ENCODE measurements around the gene MGARP.
A peak's percentile ranks its signal among the peaks of the same experiment; 100 is the strongest.
"Not testable (repeated sequence)": the region's sequence is repeated elsewhere in the genome, so short reads cannot be mapped to it uniquely, and the experiment has no call there.

Gene MGARP

DNA sequence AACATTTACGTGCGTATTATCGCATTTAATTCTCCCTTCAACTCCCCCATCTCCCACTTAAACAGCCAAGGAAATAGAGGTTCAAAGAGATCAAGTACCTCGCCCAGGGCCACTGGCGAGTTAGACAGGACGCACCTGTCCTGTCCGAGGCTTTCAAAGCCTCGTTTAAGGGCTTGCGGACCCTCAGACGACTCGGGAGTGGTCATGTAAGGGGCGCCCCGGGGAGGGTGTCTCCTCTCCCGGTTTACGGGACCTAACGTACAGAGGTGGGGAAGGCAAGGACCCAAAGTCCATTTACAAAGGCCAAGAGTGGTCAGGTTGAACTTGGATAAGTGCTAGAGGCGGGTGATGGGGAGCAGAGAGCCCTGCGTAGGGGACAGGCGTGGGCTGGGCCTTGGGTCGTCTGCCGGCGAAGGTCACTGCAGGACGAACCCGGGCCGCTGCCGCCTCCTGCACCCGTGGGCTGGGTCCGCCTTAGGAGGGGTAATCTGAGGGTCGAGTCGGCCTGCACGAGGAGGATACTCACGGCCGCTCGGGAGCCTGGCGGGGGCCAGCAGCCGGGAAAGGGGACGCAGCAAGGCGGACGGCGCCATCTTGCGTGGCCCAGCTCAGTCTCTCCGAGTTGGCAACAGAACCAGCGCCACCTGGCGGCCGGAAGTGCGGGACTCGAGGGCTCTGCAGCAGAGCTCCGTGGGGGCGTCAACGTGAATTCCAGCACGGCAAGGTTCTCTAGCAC is 15.3 kb upstream of the MGARP start:
- peak; percentile 90 for DNase-seq

DNA sequence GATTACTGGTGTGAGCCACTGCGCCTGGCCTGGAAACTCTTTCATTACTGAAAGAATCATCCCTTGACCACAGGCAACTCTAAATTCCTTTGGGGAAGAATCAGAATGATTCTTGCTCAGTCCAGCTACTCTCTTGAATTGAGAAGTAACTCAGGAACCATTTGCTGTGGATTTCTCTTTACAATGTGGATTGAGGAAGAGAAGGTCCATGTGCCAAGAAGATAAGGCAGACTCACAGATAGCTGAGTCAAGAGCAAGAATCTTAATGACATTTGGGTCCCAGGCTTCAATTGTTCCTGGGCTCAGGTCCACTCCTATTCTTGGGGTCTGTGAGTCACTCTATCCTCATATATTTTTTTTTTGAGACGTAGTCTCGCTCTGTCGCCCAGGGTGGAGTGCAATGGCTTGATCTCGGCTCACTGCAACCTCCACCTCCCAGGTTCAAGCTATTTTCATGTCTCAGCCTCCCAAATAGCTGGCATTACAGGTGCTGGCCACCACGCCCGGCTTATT is 6.2 kb upstream of the MGARP start:
- DNase-seq: no peak

DNA sequence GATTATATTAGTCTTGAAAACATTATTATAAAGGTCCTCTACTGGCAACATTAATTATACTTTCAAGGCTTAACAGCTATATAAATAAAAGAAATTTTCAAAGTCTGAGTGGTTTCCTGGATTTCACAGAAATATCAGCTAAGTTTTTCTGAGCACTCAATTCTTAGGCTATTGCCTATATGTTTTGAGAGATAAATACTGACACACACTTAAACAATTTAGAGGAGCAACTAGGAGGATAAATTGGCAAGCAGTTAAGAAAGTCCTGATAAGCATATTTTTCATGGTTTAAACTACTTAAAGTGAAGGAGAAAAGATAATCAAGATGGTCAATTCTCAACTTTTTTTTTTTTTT is 2.7 kb upstream of the MGARP start:
- DNase-seq: no peak

GRCh38 chr4:139282065-139282720 is 2.2 kb upstream of the MGARP start:
- peak; percentile 26 for DNase-seq

DNA sequence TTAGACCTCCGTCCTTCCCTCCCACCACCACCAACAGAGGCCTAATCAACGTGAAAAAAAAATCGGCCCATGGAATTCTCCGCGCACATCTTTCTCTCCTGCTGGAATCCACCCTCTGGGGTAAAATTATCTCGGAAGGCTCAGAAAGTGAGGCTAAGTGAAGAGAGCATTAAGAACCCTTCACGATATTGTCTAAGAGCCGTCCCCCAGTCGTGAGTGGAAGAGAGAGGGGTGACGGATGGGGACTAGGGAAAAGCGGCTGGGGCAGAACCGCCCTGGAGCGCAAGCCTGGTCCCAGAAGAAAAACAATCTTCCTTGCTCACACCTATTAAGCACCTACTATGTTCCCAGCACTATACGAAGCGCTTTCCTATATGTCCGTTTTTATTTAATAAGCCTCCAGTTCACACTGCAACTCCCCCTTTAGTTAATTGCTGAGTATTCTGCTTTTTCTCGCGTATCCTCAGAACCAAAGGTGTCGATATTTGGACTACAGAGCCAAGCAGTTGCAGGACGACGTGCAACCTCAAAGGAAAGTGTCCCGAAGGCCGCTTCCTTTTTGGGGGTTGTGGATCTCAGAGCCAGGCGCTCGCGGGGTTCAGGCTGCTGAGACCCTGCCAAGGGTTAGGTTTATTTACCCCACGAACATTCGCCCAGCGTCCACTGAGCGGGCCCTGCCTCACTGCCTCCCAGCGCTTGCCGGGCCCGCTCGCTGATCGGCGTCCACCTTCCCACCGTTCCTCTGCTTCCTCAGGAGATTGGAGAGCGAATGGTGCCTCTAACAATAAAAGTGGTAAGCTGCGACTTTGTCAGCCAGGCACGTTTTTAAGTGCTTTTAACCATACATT is 889 bp downstream of the MGARP start:
- DNase-seq: no peak

GRCh38 chr4:139278485-139278884 is 1.5 kb downstream of the MGARP start:
- no peak for DNase-seq

DNA sequence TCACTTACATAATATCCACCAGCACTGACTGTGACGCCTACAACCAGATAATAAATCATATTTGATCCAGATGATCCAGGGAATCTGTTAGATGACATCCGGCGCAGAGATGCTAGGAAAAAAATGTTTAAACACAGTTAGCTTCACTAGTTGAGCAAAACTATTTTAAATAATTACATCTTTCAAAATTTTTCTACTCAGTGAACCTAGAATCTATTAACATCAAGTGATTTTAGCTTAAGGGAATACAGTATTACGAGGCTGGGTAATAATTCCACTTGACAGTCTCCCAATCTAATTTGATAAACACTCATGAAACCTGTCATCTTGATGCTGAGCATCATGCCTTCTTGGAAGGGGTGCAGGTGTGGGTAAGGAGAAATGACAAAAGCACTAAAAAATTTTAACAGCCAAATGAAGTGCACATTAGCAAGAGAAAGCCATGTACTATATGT is 4.7 kb downstream of the MGARP start:
- no peak for DNase-seq

- DNase-seq: no peak
Observed at GRCh38 chr4:139274790-139275189, 5.2 kb downstream of the MGARP start.

GRCh38 chr4:139273835-139274234 is 6.2 kb downstream of the MGARP start:
- no peak for DNase-seq

GRCh38 chr4:139267301-139267700 is 12.7 kb downstream of the MGARP start:
- DNase-seq: no peak

DNA sequence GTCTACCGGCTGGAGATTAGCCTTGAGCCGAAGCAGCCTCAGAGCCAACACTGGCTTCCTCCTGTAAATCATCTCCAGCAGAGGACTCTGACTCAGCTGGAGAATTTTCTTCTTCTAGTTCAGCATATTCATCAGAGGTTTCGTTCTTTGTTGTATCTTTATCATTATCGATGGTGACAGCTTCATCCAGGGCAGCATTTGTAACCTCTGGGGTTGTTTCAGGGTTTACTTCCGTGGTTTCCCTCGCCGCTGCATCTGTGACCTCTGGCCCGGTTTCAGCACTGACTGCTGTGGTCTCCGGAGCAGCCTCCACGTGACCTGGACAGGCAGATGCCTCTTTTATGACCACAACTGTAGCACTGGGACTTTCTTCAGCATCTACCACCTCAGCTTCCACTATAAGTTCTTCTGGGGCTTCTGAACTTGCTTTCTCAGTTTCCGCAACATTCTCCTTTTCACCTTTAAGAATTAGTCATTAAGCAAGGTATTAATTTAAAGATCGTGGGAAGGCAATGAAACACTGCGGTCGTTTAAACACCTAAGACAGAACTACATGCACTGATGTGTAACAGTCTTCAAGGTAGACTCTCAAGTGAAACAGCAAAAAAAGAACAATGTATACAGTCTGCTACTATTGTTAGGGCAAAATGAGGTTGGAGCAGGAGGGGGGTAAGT is 13.3 kb downstream of the MGARP start:
- peak; percentile 74 for DNase-seq

DNA sequence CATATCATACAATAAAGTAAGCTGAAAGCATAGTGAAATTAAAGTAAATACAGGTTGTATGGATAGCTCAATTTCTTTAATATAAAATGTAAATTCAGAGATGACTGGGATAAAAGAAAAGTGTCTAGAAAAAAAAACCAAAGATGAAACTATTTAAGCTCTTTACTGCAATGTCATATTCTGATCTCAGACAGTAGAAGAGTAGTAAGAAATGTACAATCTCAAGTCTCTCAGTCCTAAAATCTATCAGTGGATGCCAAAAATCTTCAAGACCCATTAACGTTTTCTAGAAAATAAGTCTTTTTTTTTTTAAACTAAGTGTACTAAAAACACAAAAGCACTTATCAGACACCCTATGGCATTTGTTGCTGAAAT is 13.8 kb downstream of the MGARP start:
- DNase-seq: no peak

DNA sequence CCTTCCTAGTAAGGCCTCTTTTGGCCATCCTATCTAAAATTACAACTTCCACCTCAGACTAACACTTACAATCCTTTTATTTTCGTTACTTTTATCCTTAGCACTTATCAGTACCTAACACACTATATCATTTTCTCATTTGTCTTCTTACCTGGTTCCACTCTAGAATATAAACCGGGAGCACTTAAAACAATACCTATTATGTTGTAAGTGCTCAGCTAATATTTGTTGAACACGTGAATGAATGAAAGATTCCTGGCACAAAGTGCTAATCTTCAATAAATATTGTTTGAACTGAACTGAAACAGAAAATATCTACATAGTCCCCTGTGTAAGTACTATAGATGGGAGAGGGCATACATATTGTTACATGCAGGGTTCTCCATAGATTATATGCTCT is 14.4 kb downstream of the MGARP start:
- DNase-seq: no peak

DNA sequence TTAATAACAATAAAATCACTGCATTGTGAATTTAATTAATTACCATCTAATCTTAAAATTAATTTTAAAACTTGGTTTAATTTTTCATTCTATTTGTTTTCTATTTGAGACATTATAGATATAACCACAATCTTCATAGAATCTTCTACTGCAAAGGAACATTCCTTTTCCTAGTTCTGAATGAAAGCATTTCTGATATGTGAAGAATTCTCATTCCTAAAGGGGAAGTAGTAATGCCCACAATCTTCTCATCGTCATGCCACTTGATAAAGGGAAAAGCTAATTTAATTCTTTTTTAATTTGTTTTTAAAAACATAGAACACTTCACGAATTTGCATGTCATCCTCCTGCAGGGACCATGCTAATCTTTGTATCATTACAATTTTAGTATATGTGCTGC is 23.7 kb downstream of the MGARP start:
- no peak for DNase-seq

GRCh38 chr4:139255581-139255980 is 24.4 kb downstream of the MGARP start:
- DNase-seq: not testable (repeated sequence)

GRCh38 chr4:139253713-139254112 is 26.3 kb downstream of the MGARP start:
- DNase-seq: peak; percentile 75

GRCh38 chr4:139253046-139253445 is 27.0 kb downstream of the MGARP start:
- no peak for DNase-seq

DNA sequence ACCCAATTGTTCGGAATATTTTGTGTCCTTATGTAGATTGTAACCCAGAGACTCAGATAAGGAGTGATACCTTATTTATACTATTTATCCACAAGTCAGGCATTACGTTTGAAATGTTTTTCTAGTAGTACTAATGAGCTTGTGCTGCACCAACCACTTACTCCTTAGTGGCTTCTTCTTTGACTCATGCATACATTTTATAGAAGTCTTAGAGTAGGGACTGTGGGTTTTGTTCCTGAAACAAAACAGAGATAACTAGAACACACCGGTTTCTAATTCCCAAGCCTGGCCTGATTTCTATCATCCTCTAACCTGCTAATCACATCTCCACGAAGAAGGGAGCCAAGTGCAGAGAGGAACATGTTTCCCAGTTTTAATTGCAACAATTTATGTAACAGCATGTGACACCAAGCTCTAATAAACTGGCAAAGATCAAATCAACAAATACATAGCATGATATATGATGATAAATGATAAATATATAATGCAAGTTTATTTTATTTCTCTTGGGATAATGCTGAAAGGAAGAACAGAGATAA is 32.3 kb downstream of the MGARP start:
- DNase-seq: no peak

DNA sequence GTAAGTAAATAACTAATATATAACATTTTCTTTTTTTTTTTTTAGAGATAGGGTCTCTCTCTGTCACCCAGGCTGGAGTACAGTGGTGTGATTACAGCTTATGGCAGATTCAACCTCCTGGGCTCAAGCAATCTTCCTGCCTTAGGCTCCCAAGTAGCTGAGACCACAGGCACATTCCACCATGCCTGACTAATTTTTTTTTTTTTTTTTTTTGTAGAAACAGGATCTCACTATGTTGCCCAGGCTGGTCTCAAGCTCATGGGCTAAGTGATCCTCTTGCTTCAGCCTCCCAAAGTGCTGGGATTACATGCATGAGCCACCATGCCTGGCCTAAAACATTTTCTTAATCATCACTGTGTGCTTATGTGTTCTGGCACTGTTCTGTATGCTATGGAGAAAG is 32.8 kb downstream of the MGARP start:
- DNase-seq: peak; percentile 50

DNA sequence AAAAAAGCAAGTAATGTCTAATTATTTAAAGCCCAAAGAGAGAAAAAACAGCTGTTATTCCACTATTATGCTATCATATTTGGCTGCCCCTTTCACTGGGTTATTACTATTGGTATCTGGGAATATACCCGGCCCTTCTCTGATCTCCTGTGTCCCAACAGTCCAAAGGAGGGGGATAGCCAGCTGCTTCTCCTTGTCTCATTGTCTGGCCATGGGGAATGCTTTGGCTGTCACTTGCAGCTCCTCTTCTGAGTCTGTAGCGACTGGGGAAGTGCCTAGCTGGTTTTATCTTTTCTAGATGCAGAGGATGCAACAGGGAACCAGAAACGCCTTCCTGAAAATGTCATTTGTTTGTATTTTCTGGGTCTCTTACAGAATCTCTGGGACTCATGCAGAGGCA is 33.9 kb downstream of the MGARP start:
- no peak for DNase-seq

- DNase-seq: peak; percentile 77
Observed at GRCh38 chr4:139245590-139245989, 34.4 kb downstream of the MGARP start.

DNA sequence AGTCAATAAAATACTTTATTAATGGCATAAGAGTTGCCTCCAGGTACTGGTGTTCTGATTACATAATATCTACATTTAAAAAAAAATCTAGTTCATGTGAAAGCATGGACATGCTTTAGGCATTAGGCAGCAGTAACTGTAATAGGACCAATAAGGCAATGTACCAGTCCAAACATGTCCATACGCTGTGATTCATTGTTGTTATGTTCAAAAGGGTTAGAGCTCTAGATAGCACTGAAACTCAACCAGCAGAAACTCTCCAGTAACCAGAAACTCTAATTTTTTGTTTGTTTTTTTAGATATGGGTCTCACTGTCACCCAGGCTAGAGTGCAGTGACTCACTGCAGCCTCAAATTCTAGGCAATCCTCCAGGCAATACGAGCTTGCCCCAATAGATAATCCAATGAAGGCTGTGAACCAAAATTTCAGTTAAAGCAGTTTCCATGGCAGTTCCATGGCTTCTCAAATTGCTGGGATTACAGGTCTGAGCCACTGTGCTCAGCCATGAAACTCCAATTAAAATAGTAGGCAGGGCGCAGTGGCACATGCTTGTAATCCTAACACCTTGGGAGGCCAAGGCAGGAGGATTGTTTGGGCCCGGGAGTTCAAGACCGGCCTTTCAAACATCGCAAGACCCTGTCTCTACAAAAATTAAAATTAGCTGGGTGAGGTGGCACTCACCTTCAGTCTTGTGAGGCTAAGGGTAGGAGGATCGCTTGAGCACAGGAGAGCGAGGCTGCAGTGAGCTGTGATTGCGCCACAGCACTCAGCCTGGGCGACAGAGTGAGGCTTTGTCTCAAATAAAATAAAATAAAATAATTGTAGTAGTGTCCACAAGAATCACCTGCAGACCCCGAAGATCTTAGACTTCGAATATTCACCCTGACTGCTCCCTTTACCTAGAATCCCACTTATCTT is 36.3 kb downstream of the MGARP start:
- DNase-seq: peak; percentile 97

Data from fibroblast of upper back skin (primary cell).